PC-9 (cell line): ENCODE results near the gene ABCB1. TPM values are rescaled to one million over a fixed set of nuclear protein-coding genes. Genes with fewer than 3 reads are reported as not detected.

Experiments
- BruUV-seq: library from RNA; stranded (reverse); fragments of 400-500 nt; replicated peaks from 2 replicates; lab custom pipeline; 2021; lab: Mats Ljungman, UMichigan
- CTCF ChIA-PET: fragments of 300-600 bp; sonication (Branson Sonifier 250); formaldehyde crosslinking; loops from one replicate; lab custom pipeline; 2022; ENCODE audit warnings: antibody characterized with exemption; lab: Charles Lee
- POLR2A ChIA-PET: fragments of 300-600 bp; sonication (Branson Sonifier 250); formaldehyde crosslinking; loops from one replicate; lab custom pipeline; 2022; ENCODE audit warnings: antibody characterized with exemption; ENCODE audit not compliant: unreplicated experiment; lab: Charles Lee
- DNase-seq, 2 experiments: peaks; one replicate each; pipeline versions ENCODE4 v3.0.0 to v3.0.0-alpha.2; 2015 to 2022; ENCODE audit warnings: mixed read lengths in 1 of 2
- H2AFZ ChIP-seq: fragments of 200-600 bp; sonication (generic); 2 replicates; pipeline ENCODE4 v1.8.1; 2017; ENCODE audit warnings: antibody characterized with exemption
- H3F3A ChIP-seq: fragments of 200-600 bp; sonication (generic); 2 replicates; pipeline ENCODE4 v1.8.1; 2017; ENCODE audit warnings: antibody characterized with exemption, mild to moderate bottlenecking, low read depth; ENCODE audit not compliant: insufficient read depth
- H3K27ac ChIP-seq: fragments of 200-600 bp; sonication (generic); 2 replicates; pipeline ENCODE4 v1.6.1; 2016; ENCODE audit warnings: mixed run types
- H3K27me3 ChIP-seq: fragments of 200-600 bp; sonication (generic); 2 replicates; pipeline ENCODE4 v1.6.1; 2016; ENCODE audit warnings: low read depth, mixed run types; ENCODE audit not compliant: insufficient read depth
- H3K36me3 ChIP-seq: fragments of 200-600 bp; sonication (generic); 2 replicates; pipeline ENCODE4 v1.6.1; 2016; ENCODE audit warnings: low read depth, mixed run types
- H3K4me1 ChIP-seq: fragments of 200-600 bp; sonication (generic); replicated peaks from 2 replicates; pipeline ENCODE4 v1.6.1; 2016; ENCODE audit warnings: mixed run types; ENCODE audit not compliant: insufficient read depth
- H3K4me2 ChIP-seq: fragments of 200-600 bp; sonication (generic); 2 replicates; pipeline ENCODE4 v1.6.1; 2017; ENCODE audit warnings: mixed run types
- H3K4me3 ChIP-seq: fragments of 200-600 bp; sonication (generic); 2 replicates; pipeline ENCODE4 v1.6.1; 2016; ENCODE audit warnings: mixed run types
- H3K79me2 ChIP-seq: fragments of 200-600 bp; sonication (generic); 2 replicates; pipeline ENCODE4 v1.6.1; 2017; ENCODE audit warnings: low read depth, mixed run types
- H3K9me2 ChIP-seq: fragments of 200-600 bp; sonication (generic); 2 replicates; pipeline ENCODE4 v1.8.1; 2017; ENCODE audit warnings: mild to moderate bottlenecking; ENCODE audit not compliant: insufficient read depth
- H3K9me3 ChIP-seq: fragments of 200-600 bp; sonication (generic); 2 replicates; pipeline ENCODE4 v1.8.1; 2016; ENCODE audit warnings: low read depth; ENCODE audit not compliant: insufficient read depth
- H4K20me1 ChIP-seq: fragments of 200-600 bp; sonication (generic); 2 replicates; pipeline ENCODE4 v1.8.1; 2017; ENCODE audit not compliant: insufficient read depth
- EZH2 ChIP-seq: fragments of 200-600 bp; sonication (generic); IDR thresholded peaks from 2 replicates; pipeline ENCODE4 v1.8.0; 2017; ENCODE audit warnings: antibody characterized with exemption, low read depth
- intact Hi-C: fragments of 100-400 bp; cut with micrococcal nuclease; formaldehyde crosslinking; loops from one replicate; pipeline ENCODE4 v1.10.0; 2022; ENCODE audit not compliant: unreplicated experiment
- total RNA-seq: library from RNA; stranded (reverse); gene quantifications from 2 replicates; pipeline ENCODE4 v1.2.3, GENCODE V29; 2021
- TF ChIP-seq, protein P1 (sequence below): fragments of 200-600 bp; sonication (generic); conservative IDR thresholded peaks from 2 replicates; pipeline ENCODE4 v1.6.1; 2017; ENCODE audit warnings: mixed run types, antibody characterized with exemption, mild to moderate bottlenecking, moderate library complexity

Gene ABCB1
- total RNA-seq, 1 experiment from 2014 or later, result not detected

DNA sequence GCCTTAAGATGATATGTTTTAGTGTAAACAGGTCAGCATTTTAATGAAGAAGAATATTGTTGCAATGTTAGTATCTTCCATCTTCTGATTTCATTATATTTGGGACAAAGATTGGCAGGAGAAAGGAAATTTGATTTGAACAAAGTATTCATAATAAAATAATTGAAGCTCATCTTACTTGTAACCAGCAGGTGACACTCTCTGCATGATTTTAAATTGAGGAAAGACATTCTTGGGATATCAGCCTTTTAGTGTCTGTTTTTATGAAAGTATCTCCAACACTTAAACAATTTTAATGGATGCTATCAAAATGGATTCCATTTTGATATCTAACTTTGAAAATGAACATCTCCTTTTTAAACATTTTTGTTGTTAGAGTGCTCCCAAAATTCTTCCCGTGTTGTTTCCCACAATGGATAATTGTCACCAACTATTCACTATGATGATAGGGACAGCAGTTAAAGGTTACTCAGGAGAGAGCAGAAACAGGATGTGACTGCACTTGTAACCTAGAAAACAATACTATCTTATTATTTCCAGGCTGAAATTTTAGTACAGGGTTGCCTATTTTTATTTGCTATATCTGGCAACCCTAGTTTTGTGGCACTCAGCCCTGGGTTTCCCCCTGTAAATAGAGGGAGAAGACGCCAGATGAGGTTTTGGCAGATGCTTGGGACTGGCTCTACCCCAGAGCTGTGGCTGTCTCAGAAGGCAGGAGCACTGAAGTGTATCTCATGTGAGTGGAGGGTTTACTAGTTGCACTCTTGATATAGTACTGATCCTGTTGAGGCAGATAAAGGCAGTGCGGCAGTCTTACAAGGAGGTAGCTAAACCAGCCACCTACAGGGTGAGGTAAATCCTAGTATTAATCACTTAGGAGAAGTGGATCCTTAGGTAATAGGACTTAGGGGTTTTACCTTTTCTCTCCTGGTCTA lies 94.2 kb downstream of the ABCB1 start:
- Histone ChIP-seq H3K79me2 (no peaks in the 10 kb centered on the region), H4K20me1 (no peaks in the 10 kb centered on the region), H3K9me2 (no peaks in the 10 kb centered on the region), H3K4me3 (no peak overlapping the region), H3K36me3 (no peaks in the 10 kb centered on the region), H3K27me3 (no peaks in the 10 kb centered on the region), H3K9me3 (no peaks in the 10 kb centered on the region), H3K4me1 (no peaks in the 10 kb centered on the region), H3K27ac (no peak overlapping the region), H3F3A (no peaks in the 10 kb centered on the region), H2AFZ (0 out of 2 replicates have a peak overlapping the region, but pooled peaks have one; percentile 4), H3K4me2 (no peak overlapping the region)
- intact Hi-C loops, result loop anchor here (1.0 to 10.0 kb wide), 6 partner anchors 56 to 605 kb away; partner anchors contain the start of gene RUNDC3B
- no TSS peak for BruUV-seq
- CTCF ChIA-PET, result interaction anchor here (0.7 to 1.5 kb wide), 4 partner anchors 380 to 663 kb away, joined by 3 to 7 read pairs (median 3); no protein-coding TSS in a partner anchor
- no peak for DNase-seq
- POLR2A ChIA-PET, result interaction anchor here (0.8 kb wide), 1 partner anchor 673 kb away, joined by 11 read pairs; no protein-coding TSS in a partner anchor
- TF ChIP-seq EZH2, result no peak
- TF ChIP-seq, protein P1, sequence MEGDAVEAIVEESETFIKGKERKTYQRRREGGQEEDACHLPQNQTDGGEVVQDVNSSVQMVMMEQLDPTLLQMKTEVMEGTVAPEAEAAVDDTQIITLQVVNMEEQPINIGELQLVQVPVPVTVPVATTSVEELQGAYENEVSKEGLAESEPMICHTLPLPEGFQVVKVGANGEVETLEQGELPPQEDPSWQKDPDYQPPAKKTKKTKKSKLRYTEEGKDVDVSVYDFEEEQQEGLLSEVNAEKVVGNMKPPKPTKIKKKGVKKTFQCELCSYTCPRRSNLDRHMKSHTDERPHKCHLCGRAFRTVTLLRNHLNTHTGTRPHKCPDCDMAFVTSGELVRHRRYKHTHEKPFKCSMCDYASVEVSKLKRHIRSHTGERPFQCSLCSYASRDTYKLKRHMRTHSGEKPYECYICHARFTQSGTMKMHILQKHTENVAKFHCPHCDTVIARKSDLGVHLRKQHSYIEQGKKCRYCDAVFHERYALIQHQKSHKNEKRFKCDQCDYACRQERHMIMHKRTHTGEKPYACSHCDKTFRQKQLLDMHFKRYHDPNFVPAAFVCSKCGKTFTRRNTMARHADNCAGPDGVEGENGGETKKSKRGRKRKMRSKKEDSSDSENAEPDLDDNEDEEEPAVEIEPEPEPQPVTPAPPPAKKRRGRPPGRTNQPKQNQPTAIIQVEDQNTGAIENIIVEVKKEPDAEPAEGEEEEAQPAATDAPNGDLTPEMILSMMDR, result peak; percentile 67

GRCh38 chr7:87505557-87506245 lies 95.0 kb downstream of the ABCB1 start:
- H4K20me1 ChIP-seq, result no peaks in the 10 kb centered on the region
- no peak overlapping the region for H3K4me2 ChIP-seq
- H3F3A ChIP-seq, result no peaks in the 10 kb centered on the region
- H3K36me3 ChIP-seq, result no peaks in the 10 kb centered on the region
- POLR2A ChIA-PET, result interaction anchor here (0.8 kb wide), 1 partner anchor 672 kb away, joined by 11 read pairs; no protein-coding TSS in a partner anchor
- H3K79me2 ChIP-seq, result no peaks in the 10 kb centered on the region
- no peaks in the 10 kb centered on the region for H3K4me1 ChIP-seq
- no peak for TF ChIP-seq EZH2
- TF ChIP-seq, protein P1, result no peak
- H3K27me3 ChIP-seq, result no peaks in the 10 kb centered on the region
- no peak overlapping the region for H3K4me3 ChIP-seq
- no peak overlapping the region for H3K27ac ChIP-seq
- H3K9me2 ChIP-seq, result no peaks in the 10 kb centered on the region
- CTCF ChIA-PET, result interaction anchor here (0.7 to 1.5 kb wide), 4 partner anchors 381 to 664 kb away, joined by 3 to 7 read pairs (median 3); no protein-coding TSS in a partner anchor
- intact Hi-C loops, result loop anchor here (1.0 to 10.0 kb wide), 6 partner anchors 57 to 606 kb away; partner anchors contain the start of gene RUNDC3B
- 0 out of 2 replicates have a peak overlapping the region, but pooled peaks have one; percentile 4 for H2AFZ ChIP-seq
- DNase-seq, result no peak
- H3K9me3 ChIP-seq, result no peaks in the 10 kb centered on the region
- no TSS peak for BruUV-seq

DNA sequence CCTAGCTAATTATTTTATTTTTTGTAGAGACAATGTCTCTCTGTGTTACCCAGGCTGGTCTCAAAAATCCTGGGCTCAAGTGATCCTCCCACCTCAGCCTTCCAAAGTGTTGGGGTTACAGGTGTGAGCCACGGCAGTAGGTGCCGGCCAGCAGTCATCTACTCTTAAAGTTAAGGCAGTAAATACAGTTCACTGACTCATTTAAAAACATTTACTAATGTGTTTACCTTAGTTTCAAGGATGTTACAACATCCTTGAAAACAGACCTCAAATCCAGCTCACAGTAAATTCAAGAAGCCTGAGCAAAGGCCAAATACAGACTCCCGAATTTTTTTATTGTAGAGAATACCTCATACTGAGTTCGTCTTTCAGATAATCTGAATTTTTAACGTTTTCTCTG lies 95.6 kb downstream of the ABCB1 start:
- Histone ChIP-seq H3K4me3 (no peak overlapping the region), H3K79me2 (no peaks in the 10 kb centered on the region), H3F3A (no peaks in the 10 kb centered on the region), H3K4me1 (no peaks in the 10 kb centered on the region), H3K9me3 (no peaks in the 10 kb centered on the region), H3K4me2 (no peak overlapping the region), H4K20me1 (no peaks in the 10 kb centered on the region), H2AFZ (peak overlapping the region; percentile 55; the same call in 1 of the 2 replicates), H3K9me2 (no peaks in the 10 kb centered on the region), H3K27me3 (no peaks in the 10 kb centered on the region), H3K36me3 (no peaks in the 10 kb centered on the region), H3K27ac (no peak overlapping the region)
- POLR2A ChIA-PET, result no interaction called here
- intact Hi-C loops, result loop anchor here (5.0 to 10.0 kb wide), 2 partner anchors 57 to 120 kb away; partner anchors contain the start of gene RUNDC3B
- TF ChIP-seq, protein P1, result no peak
- no peak for TF ChIP-seq EZH2
- no peak for DNase-seq
- BruUV-seq, result no TSS peak
- CTCF ChIA-PET, result interaction anchor here (1.5 kb wide), 1 partner anchor 382 kb away, joined by 7 read pairs; no protein-coding TSS in a partner anchor
